K562 (cell line): Measurements from ENCODE around the gene GLIS1. TPM values are rescaled to one million over a fixed set of nuclear protein-coding genes. Genes with fewer than 3 reads are reported as not detected.

Experiments
- BRD4 ChIP-seq: fragments of 200-600 bp; sonication (generic); IDR thresholded peaks from 2 replicates; pipeline ENCODE4 v1.6.1; 2017; ENCODE audit warnings: inconsistent platforms
- MEIS2 ChIP-seq: fragments of 450-650 bp; IDR thresholded peaks from 2 replicates; pipeline ENCODE4 v1.6.1; 2014; ENCODE audit warnings: mild to moderate bottlenecking; ENCODE audit not compliant: partially characterized antibody
- SLC30A9 ChIP-seq: fragments of 250-450 bp; sonication (Bioruptor Pico); IDR thresholded peaks from 2 replicates; pipeline ENCODE4 v1.8.0; 2022; ENCODE audit warnings: mild to moderate bottlenecking, moderate library complexity
- STAT5A ChIP-seq: IDR thresholded peaks from 2 replicates; pipeline ENCODE4 v1.6.1; 2012; ENCODE audit warnings: low read length, inconsistent platforms, borderline replicate concordance
- TAF7 ChIP-seq: fragments of 450-650 bp; IDR thresholded peaks from 2 replicates; pipeline ENCODE4 v1.6.1; 2016; ENCODE audit warnings: missing genetic modification characterization, missing compliant biosample characterization
- ZBTB1 ChIP-seq: sonication (generic); formaldehyde crosslinking; IDR thresholded peaks from 2 replicates; pipeline ENCODE4 v1.8.1; 2023; ENCODE audit warnings: missing genetic modification reagents, low read depth, mild to moderate bottlenecking, borderline replicate concordance
- ZNF143 ChIP-seq: sonication (generic); formaldehyde crosslinking; IDR thresholded peaks from 2 replicates; pipeline ENCODE4 v1.9.0; 2022; ENCODE audit warnings: mild to moderate bottlenecking, missing genetic modification reagents
- ZNF408 ChIP-seq: fragments of 250-450 bp; sonication (Bioruptor Pico); IDR thresholded peaks from 2 replicates; pipeline ENCODE4 v1.4.0; 2020; ENCODE audit warnings: low read depth, mild to moderate bottlenecking, moderate library complexity
- ZNF586 ChIP-seq: fragments of 450-650 bp; formaldehyde crosslinking; conservative IDR thresholded peaks from 2 replicates; pipeline ENCODE4 v1.4.0; 2020; ENCODE audit warnings: mild to moderate bottlenecking, moderate library complexity
- ZNF75A ChIP-seq: fragments of 450-650 bp; formaldehyde crosslinking; IDR thresholded peaks from 2 replicates; pipeline ENCODE4 v1.4.0; 2020; ENCODE audit warnings: mild to moderate bottlenecking
- polyA plus RNA-seq, 8 experiments: library from polyadenylated mRNA; depleted of rRNA in 4 of 8; stranded (reverse) in 5 of 8; unstranded in 3 of 8; fragments of >200 nt; fragmentation: Nextera tagmentation in 2 of 8; fragmentation: Illumina TruSeq in 1 of 8; extraction: Ambion mirVana in 2 of 8; extraction: Trizol in 1 of 8; gene quantifications; 2 replicates each; pipeline versions ENCODE4 v1.2.1 to v1.2.3, GENCODE V29; 2011 to 2014; ENCODE audit warnings: inconsistent platforms in 1 of 8, missing spikeins in 1 of 8
- total RNA-seq, 7 experiments: library from RNA; depleted of rRNA in 6 of 7; stranded (reverse); fragments of >200 nt in 6 of 7; fragmentation: Illumina TruSeq in 2 of 7; extraction: Trizol in 2 of 7; gene quantifications; 2 replicates each; pipeline versions ENCODE4 v1.2.1 to v1.2.3, GENCODE V29; 2011 to 2021; ENCODE audit warnings: low replicate concordance in 1 of 7
- TF ChIP-seq, protein P1 (sequence below): IDR thresholded peaks from 2 replicates; pipeline ENCODE4 v1.6.1; 2011; ENCODE audit warnings: borderline replicate concordance, low read depth, mild to moderate bottlenecking, moderate library complexity, low read length; ENCODE audit not compliant: insufficient read depth, poor library complexity, severe bottlenecking
- TF ChIP-seq, protein P2 (sequence below): sonication (generic); formaldehyde crosslinking; IDR thresholded peaks from 2 replicates; pipeline ENCODE4 v1.8.1; 2022; ENCODE audit warnings: missing genetic modification reagents

Gene GLIS1
- total and polyA plus RNA-seq, 9 of the 15 experiments (the other 6 are each of a cell fraction or from before 2014, with no cell fraction given) = not detected

DNA sequence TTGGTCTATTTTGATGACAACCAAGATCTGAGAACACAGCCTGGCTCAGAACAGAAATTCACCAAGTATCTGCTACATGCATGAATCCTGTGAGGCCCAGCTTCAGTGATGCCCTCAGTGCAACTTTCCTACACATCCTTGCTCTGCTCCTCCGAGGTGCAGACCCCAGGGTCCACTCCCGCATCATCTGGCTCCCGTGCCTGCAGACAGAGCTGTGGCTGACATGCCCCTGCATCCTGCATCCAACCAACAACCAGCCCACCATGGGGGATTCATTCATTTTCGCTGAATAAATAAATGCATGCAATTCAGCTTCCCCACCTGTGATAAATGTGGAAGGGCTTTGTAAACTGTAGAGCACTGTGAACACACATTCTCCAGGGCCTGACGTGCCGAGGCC is 112.3 kb downstream of the GLIS1 start (continued):
- TF ChIP-seq ZNF75A (no peak), ZBTB1 (CRISPR knock-in tag) (no peak), SLC30A9 (CRISPR knock-in tag) (no peak), STAT5A (no peak), ZNF143 (CRISPR knock-in tag) (no peak), MEIS2 (no peak), BRD4 (no peak), TAF7 (no peak), ZNF408 (CRISPR knock-in tag) (no peak), ZNF586 (no peak)
- TF ChIP-seq, protein P1, sequence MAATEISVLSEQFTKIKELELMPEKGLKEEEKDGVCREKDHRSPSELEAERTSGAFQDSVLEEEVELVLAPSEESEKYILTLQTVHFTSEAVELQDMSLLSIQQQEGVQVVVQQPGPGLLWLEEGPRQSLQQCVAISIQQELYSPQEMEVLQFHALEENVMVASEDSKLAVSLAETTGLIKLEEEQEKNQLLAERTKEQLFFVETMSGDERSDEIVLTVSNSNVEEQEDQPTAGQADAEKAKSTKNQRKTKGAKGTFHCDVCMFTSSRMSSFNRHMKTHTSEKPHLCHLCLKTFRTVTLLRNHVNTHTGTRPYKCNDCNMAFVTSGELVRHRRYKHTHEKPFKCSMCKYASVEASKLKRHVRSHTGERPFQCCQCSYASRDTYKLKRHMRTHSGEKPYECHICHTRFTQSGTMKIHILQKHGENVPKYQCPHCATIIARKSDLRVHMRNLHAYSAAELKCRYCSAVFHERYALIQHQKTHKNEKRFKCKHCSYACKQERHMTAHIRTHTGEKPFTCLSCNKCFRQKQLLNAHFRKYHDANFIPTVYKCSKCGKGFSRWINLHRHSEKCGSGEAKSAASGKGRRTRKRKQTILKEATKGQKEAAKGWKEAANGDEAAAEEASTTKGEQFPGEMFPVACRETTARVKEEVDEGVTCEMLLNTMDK = no peak
- TF ChIP-seq, protein P2, sequence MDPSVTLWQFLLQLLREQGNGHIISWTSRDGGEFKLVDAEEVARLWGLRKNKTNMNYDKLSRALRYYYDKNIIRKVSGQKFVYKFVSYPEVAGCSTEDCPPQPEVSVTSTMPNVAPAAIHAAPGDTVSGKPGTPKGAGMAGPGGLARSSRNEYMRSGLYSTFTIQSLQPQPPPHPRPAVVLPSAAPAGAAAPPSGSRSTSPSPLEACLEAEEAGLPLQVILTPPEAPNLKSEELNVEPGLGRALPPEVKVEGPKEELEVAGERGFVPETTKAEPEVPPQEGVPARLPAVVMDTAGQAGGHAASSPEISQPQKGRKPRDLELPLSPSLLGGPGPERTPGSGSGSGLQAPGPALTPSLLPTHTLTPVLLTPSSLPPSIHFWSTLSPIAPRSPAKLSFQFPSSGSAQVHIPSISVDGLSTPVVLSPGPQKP (CRISPR knock-in tag) = no peak
